Hepatocyte (in vitro differentiated cells): Measurements from ENCODE around the gene MYO1B.

Source experiments
- CTCF ChIP-seq: fragments of 200-600 bp; sonication (generic); IDR thresholded peaks from 2 replicates; pipeline ENCODE4 v1.5.1; 2016; ENCODE audit warnings: antibody characterized with exemption, mild to moderate bottlenecking; ENCODE audit not compliant: poor library complexity
- EZH2 ChIP-seq: fragments of 200-600 bp; sonication (generic); IDR thresholded peaks from 2 replicates; pipeline ENCODE4 v1.6.1; 2016; ENCODE audit warnings: antibody characterized with exemption, mild to moderate bottlenecking, borderline replicate concordance
- EZH2phosphoT487 ChIP-seq: fragments of 200-600 bp; sonication (generic); IDR thresholded peaks from one replicate; pipeline ENCODE4 v1.6.1; 2018; ENCODE audit warnings: antibody characterized with exemption, mild to moderate bottlenecking, low read depth, moderate library complexity; ENCODE audit not compliant: unreplicated experiment, severe bottlenecking

- TF ChIP-seq EZH2 (no peak), EZH2phosphoT487 (no peak), CTCF (no peak)
Observed at GRCh38 chr2:191386938-191387536, 141.8 kb downstream of the MYO1B start.
